ENCODE measurements around the gene ARFIP1.
"Not testable (repeated sequence)": the region's sequence is repeated elsewhere in the genome, so short reads cannot be mapped to it uniquely, and the experiment has no call there.

The ARFIP1 gene

DNA sequence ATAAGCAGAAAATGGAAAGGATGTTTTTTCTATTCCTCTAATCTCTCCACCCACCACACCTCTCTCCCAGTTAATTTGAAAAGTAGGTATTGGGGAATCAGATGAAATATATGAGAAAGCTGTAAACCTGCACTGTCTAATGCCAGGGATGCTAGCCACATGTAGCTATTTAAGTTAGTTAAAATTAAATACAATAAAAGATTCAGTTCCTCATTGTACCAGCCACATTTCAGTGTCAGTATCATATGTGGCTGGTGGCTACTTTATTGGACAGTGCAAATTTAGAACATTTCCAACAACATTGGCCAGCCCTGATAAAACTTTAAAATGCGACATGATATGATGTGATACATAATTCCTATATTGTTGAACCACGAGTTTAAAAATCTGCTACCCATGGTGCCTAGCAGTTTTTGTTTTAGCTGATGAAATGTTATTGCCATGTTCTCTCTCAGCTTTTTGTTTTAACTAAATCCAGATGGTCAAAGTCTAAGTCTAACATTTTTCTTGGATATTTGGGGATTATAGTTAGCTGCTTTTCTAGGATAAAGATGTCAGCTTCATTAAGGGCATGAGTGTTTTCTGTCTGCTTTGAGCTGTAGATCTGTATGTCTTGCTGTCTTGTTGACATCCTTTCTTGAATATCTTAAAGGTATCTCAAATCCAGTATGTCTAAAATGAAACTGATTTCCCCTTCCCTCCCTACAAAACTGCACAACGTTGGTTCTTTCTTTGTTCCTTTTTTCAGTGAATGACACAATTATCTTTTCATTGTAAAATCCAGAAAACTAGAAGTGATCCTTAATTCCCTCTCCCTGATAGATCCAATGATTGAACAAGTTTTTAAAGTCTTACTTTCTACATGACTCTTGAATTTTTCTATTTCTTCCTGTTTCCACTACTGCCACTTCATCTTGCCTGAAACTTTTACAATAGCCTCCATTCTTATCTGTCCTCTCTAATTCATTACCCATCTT lies 6.2 kb downstream of the ARFIP1 start:
- DNase-seq (ENCODE audit: low spot score): no peak

DNA sequence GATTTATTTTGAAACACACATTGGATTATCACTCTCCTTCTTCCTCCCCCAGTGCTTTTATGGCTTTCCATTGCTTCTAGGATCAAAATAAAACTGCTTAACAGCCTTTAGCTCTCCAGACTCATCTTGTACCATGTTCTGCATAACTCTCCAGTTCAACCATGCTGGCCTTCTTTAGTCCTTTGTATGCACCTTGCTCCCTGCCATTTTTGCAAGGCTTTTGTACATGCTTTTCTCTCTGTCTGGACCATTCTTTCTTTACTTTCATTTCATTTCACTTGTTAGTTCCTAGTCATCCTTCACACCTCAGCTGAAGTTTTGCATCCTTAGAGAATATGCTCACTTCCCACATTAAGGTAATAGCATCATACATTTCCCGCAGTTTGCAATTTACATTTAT lies 6.9 kb downstream of the ARFIP1 start:
- no peak for DNase-seq (ENCODE audit: low spot score)

DNA sequence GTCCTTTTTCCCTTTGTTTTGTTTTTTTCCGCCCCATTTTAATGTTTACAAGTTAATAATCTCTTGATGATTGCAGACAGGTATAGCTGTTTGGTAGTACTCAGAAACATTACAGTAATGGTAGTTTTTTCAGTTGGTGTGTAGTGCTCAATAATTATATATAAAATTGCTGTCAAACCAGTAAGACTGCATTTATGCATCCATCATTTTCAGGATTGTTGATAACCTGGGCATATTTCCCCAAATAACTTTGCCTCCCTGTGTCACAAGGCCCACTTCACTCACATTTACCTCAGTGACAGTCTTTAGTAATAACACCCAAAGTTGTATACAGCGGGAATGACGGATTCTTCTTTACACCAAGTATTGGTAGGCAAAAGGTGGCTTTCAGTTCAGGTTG lies 16.1 kb downstream of the ARFIP1 start:
- DNase-seq (ENCODE audit: low spot score): no peak

DNA sequence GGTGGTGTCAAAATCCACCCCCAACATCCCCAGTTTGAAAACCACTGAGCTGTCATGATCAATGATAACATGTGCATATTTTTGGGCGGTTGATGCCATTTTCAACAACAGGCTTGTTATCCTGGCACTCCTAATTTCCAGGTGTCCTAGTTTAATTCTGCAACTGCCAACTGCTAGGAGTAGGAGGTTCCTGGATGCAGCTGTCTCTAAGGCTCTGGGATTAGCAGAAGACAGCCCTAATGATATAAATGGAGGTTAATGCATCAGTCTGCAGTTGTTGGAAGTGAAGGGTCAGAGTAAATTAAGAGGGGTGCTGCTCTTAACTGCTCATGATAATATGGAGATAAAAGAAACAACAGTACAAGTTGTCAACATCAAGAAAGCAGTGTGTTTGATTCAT lies 23.8 kb downstream of the ARFIP1 start:
- no peak for DNase-seq (ENCODE audit: low spot score)

DNA sequence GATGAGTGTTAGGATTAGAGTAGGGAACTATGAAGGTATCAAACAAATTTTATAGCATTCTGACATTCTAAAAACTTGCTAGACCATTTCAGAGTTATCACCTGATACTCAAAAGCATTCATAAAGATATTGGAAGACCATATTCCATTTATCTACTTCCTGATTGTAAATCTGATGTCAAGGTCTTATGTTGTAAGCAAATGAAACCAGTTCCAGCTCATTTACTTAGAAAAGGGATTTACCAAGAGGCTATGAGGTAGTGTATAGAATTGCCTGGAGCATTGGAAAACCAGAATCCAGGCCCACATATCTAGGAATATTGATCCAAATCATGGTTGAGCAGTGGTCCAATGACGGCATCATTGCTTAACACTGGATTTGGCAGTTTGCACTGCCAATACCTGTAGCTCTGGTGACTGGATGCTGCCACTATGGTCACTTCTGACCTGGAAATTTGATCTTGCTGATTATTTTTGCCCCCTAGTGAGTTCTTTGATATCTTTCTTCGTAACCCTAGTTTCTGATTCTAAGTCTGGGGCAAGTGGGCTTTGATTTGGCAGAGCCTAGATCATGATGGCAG lies 25.4 kb downstream of the ARFIP1 start:
- DNase-seq (ENCODE audit: low spot score): no peak

DNA sequence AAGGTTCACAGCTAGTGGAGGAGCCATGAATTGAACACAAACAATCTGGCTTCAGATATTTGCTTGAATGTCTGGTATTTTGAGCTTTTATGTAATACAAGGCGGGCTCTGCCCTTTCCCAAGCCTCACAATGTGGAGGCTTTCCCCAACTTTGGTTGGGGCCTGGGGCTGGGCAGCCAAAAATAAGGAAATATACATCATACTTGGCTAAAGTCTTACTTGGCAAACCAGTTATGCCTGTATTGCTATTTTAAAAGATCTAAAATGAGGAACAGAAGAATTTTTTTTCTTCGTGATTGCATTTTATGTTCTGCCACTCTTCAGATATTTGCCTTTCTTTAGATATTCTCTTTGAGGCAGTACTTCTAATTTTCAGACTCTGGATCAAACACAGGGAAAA lies 26.1 kb downstream of the ARFIP1 start:
- DNase-seq (ENCODE audit: low spot score): no peak

DNA sequence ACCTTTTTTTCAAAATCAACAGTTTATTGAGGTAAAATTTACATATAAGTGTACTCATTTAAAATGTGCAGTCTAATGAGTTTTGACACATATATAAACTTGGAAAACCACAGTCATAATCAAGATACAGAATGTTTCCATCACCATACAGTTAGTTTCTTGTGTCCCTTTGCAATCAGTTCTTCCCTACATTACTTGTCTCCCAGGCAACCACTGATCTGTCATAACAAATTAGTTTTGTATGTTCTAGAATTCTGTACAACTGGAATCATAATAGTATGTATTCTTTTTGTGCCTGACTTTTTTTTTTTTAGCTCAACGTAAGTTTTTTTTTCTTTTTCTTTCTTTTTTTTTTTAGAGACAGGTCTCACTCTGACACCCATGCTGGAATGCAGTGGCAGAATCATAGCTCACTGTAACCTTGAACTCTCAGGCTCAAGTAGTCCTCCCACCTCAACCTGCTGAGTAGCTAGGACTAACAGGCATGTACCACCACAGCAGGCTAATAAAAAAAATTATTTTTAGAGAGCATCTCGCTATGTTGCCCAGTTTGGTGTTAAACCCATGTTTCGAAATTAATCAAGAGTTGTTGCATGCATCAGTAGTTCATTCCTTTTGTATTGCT lies 26.9 kb downstream of the ARFIP1 start:
- DNase-seq (ENCODE audit: low spot score): no peak

DNA sequence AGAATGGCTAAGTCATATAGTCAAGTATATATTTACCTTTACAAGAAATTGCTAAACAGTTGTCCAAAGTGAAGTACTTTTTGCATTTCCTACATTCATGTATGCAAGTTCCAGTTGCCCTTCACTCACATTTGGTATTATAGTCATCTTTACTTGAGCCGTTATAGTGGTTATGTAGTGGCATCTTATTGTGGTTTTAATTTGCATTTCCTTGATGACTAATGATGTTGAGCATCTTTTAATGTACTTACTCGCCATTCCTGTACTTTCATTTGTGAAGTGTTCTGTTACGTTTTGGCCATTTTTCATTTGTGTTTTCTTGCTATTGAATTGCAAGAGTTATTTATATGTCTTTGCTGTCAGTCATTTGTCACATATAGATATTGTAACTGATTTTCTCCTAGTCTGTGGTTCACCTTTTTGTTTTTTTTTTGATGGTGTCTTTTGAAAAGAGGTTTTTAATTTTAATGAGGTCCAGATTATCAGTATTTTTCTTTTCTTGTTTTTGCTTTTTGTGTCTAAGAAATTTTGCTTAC lies 27.6 kb downstream of the ARFIP1 start:
- peak; percentile 3 for DNase-seq (ENCODE audit: low spot score)

DNA sequence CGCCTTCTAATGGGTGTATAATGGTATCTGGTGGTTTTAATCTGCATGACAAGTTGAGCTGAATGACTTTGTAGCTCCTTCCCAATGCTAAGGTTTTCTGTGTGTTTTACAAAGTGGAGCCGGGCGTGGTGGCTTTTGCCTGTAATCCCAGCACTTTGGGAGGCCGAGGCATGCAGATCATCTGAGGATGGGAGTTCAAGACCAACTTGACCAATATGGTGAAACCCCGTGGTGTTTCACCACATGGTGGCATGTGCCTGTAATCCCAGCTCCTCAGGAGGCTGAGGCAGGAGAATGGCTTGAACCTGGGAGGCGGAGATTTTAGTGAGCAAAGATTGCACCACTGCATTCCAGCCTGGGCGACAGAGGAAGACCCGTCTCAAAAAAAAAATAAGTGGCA lies 28.9 kb downstream of the ARFIP1 start:
- DNase-seq (ENCODE audit: low spot score): no peak

DNA sequence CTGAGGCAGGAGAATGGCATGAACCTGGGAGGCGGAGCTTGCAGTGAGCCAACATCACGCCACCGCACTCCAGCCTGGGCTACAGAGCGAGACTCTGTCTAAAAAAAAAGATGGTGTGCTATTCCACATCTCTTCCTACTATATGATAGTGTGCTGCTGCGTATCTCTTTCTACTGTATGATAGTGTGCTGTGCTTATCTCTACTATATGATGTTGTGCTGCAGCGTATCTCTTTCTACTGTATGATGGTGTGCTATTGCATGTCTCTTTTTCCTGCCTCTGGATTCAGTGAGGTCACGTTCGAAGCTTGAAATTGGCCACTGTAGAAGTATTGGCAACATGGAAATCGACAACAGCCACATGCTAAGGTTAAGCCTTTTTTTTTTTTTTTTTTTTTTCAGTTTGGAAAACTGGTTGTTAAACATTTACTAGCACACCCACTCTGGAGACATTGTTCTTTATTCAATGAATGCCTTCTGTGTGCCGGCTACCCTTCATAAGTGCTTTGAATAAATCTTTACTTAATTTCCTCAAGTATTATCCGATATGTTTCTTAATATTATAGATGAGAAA lies 31.0 kb downstream of the ARFIP1 start:
- DNase-seq (ENCODE audit: low spot score): no peak

DNA sequence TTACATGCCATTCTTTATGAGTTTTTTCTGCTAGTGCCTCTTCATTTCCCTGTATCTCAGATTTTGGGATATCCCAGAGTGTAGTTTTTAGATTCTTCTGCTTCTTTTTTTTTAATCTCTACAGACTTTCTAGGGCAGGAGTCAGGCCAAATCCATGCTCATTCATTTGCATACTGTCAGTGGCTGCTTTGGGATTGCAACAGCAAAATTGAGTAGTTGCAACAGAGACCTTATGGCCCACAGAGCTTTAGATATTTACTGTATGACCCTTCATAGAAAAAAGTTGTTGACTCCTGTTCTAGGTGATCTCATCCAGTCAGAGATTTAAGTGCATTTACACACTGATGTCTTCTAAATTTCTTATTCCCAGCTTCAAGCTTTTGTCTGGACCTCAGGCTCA lies 35.3 kb downstream of the ARFIP1 start:
- DNase-seq (ENCODE audit: low spot score): no peak

DNA sequence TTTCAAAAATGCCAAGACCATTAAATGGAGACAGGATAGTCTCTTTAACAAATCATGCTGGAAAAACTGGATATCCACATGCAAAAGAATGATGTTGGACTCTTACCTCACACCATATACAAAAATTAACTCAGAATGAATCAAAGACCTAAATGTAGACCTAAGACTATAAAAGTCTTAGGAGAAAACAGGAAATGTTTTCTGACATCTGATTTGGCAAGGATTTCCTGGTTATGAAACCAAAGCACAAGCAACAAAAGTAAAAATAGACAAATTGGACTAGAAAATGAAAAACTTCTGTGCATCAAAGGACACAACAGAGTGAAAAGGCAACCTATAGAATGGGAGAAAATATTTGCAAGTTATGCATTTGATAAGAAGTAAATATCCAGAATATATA lies 37.6 kb downstream of the ARFIP1 start:
- DNase-seq (ENCODE audit: low spot score): no peak

DNA sequence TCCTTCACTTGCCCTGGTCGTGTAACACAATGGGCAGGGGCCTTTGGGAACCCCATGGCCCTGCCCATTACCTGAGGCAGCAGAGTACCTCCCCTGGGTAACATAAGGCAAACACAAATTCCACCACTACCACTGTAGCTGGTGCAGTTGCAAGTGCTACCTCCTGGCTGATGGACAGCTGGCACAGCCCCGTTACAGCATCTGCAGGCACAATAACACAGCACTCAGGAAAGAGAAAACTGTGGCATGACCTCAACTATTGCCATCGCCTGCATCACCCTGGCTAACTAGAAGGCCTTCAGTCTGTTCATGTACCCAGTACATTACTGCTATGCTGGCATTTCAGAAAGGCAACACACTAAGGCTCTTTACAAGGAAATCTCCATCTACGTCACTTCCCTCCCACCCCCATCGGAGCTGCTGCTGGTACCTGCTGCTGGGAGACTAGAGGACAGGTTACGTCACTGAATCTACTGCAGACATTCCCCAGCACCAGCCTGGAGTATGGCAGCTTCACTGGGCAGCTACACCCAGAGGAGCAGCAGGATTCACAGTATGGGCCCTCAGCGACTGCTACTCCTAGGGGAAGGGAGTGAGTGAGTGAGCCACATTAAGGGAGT lies 39.4 kb downstream of the ARFIP1 start:
- DNase-seq (ENCODE audit: low spot score): no peak

DNA sequence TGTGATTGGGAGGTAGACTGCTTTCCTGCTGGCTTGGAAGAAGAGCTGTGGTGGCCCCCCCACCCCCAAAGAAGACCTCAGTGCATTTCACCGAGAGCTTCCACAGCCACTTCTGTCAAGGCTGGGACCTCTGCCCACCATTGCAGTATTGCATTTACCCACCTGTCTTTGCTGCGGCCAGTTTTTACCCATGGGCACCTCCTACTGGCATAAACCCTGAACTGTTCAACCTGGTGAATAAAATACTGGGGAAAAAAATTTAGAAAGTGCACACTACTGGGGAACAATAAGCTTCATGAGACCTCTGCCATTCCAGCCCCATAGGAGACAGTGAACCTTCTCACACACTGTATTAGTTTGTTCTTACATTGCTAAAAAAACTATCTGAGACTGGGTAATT lies 40.3 kb downstream of the ARFIP1 start:
- DNase-seq (ENCODE audit: low spot score): no peak

DNA sequence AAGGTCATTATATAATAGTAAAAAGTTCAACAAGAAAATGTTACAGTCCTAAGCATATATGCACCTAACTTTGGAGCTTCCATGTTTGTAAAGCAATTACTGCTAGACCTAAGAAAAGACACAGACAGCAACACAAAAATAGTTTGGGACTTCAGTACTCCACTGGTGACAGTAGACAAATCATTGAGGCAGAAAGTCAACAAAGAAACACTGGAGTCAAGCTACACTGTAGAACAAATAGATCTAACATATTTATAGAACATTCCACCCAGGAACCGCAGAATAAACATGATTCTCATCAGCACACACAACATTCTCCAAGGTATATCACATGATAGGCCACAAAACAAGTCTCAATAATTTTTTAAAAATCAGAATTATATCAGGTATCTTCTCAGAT lies 42.6 kb downstream of the ARFIP1 start:
- no peak for DNase-seq (ENCODE audit: low spot score)

DNA sequence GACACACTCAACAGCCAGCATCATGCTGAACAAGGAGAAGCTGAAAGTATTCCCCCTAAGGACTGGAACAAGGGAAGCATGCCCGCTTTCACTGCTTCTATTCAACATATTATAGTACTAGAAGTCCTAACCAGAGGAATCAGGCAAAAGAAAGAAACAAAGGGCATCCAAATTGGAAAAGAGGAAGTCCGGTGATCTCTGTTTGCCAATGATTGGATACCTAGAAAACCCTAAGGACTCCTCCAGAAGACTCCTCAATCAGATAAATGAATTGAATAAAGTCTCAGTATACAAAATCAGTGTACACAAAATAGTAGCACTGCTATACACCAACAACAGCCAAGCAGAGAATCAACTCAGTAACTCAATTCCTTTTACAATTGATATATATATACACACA lies 44.8 kb downstream of the ARFIP1 start:
- no peak for DNase-seq (ENCODE audit: low spot score)

DNA sequence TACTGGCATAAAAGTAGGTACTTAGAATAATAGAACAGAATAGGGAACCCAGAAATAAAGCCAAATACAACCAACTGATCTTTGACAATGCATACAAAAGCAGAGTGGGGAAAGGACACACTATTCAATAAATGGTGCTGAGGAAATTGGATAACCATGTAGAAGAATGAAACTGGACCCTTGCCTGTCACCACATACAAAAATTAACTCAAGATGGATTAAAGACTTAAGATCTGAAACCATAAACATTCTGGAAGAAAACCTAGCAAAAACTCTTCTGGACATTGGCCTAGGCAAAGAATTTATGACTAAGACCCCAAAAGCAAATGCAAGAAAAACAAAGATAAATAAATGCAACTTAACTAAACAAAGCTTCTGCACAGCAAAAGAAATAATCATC lies 45.6 kb downstream of the ARFIP1 start:
- DNase-seq (ENCODE audit: low spot score): no peak

DNA sequence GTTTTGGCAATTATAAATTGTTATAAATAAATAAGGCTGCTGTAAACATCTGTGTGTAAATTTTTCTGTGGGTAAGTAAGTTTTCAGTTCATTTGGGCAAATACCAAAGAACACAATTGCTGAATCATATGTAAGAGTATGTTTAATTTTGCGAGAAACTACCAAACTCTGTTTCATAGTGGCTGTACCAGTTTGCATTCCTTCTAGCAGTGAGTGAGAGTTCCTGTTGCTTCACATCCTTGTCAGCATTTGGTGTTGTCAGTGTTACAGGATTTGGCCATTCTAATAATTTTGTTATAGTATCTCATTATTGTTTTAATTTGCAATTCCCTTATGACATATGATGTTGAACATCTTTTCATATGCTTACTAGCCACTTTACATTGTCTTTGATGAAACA lies 48.4 kb downstream of the ARFIP1 start:
- no peak for DNase-seq (ENCODE audit: low spot score)

DNA sequence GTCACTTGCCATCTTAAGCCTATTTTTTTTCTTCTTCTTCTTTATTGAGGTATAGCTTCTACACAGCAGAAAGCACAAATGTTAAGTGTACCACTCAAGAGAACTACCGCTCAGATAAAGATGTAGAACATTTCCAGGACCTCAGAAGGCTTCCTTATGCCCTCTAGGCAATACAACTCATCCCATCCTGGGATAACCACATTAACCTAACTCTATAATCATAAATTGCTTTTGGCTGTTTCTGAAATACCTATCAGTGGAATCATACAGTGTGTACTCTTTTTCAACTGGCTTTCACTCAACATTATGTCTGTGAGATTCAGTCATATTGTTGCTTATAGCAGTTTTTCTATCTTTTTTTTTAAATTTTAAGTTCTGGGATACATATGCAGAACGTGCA lies 51.7 kb downstream of the ARFIP1 start:
- no peak for DNase-seq (ENCODE audit: low spot score)

DNA sequence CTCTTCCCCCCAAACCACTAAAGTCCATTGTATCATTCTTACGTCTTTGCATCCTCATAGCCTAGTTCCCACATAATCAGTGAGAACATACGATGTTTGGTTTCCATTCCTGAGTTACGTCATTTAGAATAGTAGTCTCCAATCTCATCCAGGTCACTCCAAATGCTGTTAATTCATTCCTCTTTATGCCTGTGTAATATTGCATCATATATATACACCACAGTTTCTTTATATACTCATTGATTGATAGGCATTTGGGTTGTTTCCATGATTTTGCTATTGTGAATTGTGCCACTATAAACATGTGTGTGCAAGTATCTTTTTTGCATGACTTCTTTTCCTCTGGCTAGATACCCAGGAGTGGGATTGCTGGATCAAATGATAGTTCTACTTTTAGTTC lies 57.2 kb downstream of the ARFIP1 start:
- DNase-seq (ENCODE audit: low spot score): no peak

DNA sequence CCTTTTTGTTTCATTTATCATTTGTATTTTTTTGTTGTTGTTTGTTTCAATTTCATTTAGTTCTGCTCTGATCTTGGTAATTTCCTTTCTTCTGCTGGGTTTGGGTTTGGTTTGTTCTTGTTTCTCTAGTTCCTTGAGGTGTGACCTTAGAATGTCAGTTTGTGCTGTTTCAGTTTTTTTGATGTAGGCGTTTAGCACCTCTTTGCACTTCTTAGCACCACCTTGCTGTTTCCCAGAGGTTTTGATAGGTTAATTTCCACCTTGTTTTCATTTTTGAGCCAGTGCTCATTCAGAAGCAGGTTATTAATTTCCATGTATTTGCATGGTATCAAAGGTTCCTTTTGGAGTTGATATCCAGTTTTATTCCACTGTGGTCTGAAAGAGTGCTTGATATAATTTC lies 60.0 kb downstream of the ARFIP1 start:
- DNase-seq (ENCODE audit: low spot score): not testable (repeated sequence)

DNA sequence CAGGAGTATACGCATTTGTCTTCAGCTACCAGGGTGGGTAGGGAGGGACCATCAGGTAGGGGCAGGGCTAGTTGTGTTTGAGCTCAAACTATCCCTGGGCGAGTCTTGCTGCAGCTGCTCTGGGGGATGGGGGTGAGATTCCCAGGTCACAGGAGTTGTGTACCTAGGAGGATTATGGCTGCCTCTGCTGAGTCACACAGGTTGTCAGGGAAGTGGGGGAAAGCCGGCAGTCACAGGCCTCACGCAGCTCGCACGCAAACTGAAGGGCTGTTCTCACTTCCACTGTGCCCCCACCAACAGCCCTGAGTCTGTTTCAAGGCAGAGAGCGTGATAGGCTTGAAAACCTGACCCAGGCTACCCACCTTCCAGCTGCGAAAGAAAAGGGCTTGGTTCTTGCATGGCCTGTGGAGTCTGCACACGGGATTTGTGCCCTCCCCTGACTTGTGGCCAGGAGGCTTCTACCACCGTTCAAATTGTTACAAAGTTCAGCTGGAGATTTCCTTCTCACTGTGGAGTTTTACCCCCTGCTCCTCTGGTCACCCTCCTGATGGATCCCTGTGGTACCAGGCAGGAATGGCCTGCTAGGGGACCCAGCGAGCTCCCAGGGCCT lies 63.8 kb downstream of the ARFIP1 start:
- DNase-seq (ENCODE audit: low spot score): no peak
